CD4-positive, alpha-beta T cell treated with Interleukin-2 at 100 ng/mL for 4 hours (primary cell): Measurements from ENCODE around the gene SERTAD2.

Experiments used
- DNase-seq: peaks from one replicate; pipeline ENCODE4 v3.0.0-alpha.2; 2020; ENCODE audit warnings: low spot score

Gene SERTAD2, protein sequence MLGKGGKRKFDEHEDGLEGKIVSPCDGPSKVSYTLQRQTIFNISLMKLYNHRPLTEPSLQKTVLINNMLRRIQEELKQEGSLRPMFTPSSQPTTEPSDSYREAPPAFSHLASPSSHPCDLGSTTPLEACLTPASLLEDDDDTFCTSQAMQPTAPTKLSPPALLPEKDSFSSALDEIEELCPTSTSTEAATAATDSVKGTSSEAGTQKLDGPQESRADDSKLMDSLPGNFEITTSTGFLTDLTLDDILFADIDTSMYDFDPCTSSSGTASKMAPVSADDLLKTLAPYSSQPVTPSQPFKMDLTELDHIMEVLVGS

DNA sequence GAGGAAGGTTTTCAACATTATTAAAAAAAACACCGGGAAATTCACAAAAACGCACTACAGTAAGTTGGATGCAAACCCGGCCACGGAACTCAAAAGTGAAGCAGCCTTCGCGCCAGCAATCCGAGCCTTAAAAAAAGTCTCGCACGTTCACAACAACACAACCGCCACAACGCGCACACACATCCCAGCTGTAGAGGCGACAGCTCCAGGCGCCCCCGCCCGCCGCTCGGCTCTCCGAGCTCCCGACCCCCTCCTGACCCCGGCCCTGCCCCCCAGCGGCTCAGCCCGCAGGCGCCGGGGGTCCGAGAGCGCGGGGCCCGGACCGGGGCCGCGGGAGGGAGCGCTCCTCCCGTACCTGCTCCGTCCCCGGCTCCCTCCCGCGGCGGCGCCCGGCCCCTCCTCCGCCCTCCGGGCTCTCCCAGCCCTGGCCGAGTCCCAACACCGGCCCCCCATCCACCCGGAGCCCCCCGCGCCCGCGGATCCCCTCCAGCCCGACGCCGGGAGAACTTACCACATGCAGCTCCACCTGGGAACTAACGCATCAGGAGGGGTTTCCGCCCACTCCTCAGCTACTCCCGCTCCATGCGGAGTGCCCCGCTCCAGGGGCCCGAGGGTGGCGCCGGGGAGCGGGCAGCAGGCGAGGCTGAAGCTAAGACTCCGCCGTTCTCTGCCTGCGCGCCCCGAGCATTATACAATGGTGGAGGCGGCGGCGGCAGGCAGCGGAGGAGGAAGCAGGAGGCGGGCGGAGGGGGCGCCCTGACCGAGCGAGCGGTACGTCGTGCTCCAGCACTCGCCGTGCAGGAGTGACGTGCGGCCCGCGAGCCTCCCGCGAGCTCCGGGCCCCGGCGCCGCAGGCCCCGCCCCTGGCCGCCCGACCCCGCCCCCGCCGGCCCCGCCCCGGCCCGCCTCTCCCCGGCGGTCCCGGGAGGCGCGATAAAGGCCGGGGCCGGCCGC, at the start of gene SERTAD2:
Gene SERTAD2 (minus strand): TSS at position 805 of the 954 bp plus-strand sequence. CDS start 17,042 bp downstream, outside the sequence.
- DNase-seq, result peak; percentile 87

DNA sequence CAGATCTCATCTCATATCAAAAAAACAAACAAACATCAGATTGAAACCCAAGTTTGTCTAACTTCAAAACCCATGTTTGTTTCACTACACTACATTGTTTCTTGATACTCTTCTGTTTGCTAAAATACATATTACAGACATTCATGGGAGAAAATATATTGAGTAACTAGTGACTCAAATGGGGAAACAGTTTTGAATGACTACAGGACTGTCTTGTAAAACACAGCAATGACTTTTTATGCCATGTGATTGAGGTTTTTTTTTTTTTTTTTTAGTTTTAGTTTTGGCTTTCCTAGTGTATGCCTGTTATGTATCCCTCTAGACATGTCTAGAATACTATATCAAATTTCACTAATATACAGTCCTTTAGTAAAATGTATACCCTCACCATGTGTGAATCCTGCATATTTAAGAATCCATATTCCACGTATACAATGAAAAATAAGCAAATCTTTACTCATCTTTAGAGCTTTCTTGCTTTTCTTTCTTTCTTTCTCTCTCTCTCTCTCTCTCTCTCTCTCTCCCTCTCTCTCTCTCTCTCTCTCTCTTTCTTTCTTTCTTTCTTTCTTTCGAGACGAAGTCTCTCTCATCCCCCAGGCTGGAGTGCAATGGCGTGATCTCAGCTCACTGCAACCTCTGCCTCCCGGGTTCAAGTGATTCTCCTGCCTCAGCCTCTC, 46.6 kb upstream of the SERTAD2 start:
- DNase-seq, result no peak

DNA sequence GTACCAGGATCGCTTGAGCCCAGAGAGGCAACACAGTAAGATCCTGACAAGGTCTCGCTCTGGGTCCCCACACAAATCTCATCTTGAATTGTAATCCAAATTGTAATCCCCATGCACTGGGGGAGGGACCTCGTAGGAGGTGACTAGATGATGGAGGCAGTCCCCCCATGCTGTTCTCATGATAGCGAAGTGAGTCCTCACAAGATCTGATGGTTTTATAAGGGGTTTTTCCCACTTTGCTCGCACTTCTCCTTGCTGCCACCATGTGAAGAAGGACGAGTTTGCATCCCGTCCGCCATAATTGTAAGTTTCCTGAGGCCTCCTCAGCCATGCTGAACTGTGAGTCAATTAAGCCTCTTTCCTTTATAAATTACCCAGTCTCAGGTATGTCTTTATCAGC, 46.0 kb upstream of the SERTAD2 start:
- peak; percentile 35 for DNase-seq

DNA sequence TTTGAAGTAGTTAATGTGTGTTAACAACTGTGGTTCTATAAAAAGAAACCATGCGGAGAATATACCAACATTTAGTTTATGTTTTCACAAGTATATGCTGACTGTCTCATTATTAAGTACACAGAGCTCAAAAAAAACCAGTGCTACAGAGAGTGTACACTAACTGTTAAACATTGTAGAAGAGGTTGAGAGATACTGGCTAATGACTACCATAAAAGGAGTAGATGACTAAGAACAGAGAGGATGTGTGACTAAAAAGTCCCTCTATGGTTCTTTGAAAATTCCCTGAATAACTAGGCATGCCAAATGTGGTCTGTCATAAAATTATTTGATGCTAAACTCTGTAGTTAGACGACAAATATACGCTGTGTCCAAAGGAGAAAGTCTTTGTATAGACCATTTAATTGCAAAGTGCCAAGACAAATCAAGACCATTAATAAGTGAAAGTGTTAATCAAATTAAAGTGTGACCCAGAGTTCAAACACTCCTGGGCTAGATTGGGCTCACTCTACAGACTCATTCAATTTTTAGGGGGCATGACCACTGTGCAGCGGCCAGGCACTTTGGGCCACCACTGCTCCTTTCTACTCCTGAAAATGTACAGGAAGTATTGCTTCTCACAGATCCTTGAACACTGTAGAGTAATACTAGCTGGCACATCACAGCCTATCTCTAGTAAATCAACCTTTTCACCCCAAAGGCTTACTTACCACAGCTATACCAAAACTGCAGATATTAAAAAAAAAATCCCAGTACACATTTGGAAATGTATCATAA, 45.1 kb upstream of the SERTAD2 start:
- DNase-seq, result peak; percentile 59

DNA sequence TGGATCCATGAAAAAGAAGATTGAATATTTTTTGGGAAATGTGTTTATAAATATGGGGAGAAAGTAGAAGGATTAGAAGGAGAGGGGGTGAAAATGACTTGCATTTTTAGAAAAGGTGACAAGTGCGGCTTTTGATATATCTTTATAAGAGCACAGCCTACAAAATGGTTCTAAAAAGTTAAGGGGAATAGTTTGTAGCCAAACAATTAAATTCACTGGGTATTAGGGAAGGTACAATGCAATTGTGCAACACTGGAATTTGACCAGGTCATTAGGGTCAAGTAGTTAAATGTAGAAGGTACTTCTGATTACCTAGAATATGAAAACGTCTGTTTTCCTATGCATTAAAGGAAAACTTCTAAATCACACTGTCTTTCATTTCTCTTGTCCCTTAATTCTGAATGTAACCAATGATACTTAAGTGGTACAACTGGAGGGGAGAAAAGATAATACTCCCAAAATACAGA, 44.5 kb upstream of the SERTAD2 start:
- DNase-seq, result no peak

DNA sequence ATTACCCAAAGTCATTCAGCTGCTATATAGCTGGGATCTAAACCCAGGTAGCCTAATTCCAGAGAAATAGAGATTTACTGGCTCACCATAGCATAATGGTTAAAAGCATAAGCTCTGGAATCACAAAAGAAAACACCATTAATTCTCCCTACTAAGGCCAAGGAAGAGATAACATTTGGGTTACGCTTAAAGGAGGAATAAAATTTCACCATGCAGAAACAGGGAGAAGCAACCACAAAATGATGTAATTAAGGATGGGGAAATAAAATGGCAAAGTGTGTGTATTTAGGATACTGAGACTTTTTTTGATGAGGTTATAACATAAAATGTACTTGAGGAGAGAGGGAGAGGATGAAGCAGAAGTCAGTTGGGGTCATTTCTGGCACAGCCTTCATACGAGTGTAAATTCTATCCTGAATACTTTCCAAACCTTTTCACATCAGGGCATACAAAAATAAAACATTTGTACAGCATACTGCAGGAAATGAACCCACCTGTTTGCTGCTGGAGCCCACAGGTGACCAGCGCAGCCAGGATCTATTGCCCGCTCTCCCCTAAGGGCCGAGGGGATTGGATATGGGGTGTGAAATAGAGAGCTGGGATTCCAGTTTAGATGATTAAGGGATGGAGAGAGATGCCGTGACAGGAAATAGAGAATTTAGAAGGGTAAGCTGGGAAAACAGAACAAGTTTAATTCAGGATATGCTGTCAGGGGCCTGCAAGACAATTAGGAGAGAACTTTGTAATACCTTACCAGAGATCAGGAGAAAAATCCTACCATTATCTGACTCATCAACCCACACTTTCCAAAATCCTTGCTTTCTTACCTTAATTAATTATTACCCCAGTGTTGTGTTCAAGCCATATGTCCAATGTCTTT, 43.8 kb upstream of the SERTAD2 start:
- no peak for DNase-seq

DNA sequence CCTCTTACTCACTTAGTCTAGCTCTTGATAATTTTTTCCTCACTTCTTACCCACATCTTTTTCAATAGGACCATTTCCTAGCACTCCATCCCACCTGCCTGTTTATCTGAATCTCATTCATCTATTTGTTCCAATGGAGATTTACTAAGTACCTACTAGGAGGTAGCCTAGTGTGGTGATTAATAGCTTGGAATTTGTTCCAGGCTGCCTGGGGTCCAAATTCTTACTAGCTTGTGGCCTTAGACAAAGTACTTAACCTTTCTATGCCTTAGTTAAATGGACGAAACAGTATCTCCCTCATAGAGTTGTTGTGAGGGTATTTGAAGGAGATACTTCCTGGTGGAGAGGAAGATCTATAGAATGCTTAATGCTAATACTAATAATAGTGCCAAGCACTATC, 42.9 kb upstream of the SERTAD2 start:
- DNase-seq, result no peak

DNA sequence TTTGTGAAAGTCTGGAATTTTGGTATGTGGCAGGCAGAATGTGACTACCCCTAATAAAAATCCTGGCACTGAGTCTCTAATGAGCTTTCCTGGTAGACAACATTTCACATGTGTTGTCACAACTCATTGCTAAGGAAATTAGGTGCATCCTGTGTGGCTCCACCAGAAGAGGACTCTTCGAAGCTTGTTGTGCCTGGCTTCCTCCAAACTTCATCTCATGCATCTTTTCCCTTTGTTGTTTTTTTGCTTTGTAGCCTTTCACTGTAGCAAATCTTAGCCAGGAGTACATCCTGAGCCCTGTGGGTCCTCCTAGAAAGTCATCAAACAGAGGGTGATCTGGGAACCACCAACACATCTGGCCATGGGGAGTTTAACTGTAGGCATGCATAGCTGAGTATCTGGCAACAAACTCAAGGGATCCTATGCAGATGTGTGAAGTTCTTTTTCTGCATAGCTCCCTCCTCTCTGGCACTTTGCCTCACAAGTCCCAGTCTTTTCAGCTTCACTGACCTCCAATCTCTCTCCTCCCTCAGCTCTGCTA, 42.1 kb upstream of the SERTAD2 start:
- DNase-seq, result no peak

DNA sequence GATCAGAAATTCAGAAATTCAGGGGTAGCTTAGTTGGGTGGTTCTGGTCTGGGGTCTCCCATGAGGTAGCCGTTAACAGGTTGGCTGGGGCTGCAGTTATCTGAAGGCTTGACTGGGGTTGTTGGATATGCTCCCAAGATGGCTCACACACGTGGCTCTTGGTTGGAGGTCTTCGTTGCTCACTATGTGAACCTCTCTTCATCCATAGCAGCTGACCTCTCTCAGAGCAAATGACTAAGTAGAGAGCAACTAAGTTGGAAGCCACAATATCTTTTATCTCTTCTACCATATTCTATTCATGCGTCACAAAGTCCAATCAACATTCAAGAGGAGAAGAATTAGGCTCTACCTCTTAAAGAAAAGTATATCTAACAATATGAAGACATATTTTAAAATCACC, 38.7 kb upstream of the SERTAD2 start:
- DNase-seq, result no peak

DNA sequence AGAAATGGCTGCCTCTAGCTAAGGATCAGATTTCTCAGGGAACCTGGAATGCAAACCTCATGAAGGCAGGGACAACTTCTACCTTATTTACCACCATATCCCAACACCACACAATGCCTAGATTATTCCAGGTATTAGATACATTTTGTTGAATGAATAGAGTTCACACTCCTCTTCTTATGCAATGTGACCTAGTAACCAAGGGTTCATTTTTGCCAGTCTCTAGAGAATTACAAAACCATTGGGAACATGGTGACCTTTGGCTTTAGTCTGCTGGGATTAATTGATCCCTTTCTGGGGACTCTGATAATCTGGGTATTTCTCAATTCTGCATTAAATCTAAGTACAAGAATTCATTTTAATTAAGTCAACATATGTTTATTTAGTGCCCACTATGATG, 35.2 kb upstream of the SERTAD2 start:
- no peak for DNase-seq

DNA sequence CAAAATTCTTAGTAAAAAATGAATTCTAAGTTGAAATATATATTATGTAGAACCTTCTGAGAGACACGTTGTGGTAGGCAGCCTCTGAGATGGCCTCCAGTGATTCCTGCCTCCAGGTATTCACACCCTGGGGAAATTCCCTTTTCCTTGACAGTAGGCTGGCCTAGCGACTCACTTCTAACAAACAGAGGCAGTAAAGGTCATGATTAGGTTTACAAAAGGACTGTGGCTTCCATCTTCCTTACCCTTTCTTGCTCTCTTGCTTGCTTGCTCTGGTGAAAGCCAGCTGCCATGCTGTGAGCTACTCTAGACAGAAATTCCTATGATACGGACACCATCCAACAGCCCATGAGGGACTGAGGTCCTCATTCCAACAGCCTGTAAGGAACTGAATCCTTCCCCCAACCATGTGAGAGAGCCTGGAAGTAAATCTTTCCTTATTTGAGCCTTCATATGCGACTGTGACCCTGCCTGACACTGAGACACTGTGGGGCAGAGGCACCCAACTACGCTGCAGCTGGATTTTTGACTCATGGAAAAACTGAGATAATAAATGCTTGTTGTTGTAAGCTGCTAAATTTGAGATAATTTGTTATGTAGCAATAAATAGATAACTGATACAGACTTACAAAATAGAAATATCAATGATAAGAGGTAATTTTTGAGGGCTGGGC, 32.7 kb upstream of the SERTAD2 start:
- DNase-seq, result no peak

DNA sequence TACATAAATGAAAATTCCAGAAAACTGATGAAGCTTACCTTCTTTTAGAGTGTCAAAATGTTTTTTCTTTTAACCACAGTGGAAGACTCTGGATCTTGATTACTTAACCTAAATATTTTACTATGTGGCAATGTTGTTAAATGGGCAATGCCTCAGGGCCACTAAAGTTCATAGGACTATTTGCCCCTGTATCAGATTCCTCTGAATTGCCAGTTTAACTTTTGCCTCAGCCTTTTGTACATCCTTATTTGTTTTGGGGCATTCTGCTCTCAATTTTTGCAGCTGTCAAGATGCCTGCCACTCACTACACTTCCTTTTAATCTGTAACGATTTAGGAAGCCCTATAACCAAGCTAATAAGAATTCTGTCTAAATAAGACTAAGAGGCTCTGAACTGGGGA, 31.7 kb upstream of the SERTAD2 start:
- DNase-seq, result no peak

DNA sequence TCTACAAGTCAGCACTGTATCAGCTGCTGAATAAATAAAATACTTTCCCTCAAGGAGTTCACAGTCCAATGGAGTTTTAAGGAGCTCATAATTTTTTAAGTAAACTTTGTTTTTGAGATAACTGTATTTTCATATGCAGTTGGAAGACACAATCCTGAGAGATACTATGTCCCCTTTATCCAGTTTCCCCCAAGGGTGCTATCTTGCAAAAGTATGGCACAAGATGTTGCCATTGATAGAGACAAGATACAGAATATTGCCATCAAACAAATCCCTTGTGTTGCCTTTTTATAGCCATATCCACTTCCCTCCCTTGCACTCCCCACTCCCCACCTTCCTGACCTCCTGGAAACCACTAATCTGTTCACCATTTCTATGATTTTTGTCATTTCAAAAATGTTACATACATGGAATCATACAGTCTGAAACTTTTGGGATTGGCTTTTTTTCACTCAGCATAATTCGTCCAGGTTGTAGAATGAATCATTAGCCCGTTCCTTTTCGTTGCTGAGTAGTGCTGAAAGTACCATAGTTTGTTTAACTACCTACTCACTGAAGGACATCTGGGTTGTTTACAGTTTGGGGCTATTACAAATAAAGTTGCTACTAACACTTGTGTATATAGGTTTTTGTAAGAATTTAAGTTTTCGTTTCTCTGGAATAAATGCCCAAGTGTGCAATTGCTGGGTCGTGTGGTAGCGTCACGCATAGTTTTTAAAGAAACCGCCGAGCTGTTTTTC, 30.2 kb upstream of the SERTAD2 start:
- DNase-seq, result no peak

DNA sequence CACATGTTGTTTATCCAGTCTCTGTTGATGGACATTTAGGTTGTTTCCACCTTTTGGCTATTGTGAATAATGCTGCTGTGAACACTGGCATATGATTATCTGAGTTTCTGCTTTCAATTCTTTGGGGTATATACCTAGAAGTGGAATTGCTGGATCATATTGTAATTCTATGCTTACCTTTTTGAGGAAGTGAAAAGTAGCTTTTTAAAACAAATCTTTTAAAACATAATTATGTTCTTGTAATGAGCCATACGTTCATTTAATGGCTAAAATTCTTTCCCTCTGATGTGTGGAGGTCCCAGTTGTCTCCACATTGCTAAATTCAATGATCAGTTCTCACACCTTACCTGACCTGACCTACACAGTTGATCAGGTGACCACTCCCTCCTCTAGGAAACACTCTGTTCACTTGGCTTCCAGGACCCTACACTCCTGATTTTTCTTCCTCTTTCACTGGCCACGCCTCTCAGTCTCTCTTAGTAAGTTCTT, 27.8 kb upstream of the SERTAD2 start:
- no peak for DNase-seq

DNA sequence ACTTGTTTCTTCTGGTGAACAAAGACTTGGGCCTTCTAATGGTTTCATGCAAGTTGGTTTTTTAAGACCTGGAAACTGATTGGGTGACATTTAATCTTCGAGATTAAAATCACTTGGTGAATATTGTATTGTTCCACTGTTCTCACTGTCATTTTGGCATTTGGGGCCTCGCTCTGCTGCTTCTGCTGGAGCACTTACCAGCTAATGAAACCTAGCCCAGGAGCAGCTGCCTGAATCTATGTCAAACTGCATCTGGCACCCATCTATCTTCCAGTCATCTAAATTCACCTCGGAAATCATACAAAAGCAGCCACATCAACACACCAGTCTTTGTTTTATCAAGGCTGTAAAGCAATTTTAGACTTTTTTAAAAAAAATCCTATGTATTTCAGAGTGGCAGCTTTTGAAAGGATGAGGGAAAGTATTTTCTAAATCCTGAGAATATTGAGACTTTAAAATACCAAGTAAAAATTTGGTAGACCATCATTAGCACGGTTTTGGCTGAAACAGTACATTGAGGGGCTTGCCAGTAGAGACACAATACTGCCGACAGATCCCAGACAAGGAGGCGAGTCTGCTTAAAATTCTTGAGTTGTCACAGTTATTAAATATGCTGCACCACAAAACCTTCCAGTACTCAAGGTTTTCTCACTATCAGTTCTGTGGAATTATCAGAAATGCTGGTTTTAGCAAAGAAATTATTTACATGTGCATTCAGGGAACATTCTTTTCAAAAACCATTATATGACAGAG, 26.1 kb upstream of the SERTAD2 start:
- no peak for DNase-seq

DNA sequence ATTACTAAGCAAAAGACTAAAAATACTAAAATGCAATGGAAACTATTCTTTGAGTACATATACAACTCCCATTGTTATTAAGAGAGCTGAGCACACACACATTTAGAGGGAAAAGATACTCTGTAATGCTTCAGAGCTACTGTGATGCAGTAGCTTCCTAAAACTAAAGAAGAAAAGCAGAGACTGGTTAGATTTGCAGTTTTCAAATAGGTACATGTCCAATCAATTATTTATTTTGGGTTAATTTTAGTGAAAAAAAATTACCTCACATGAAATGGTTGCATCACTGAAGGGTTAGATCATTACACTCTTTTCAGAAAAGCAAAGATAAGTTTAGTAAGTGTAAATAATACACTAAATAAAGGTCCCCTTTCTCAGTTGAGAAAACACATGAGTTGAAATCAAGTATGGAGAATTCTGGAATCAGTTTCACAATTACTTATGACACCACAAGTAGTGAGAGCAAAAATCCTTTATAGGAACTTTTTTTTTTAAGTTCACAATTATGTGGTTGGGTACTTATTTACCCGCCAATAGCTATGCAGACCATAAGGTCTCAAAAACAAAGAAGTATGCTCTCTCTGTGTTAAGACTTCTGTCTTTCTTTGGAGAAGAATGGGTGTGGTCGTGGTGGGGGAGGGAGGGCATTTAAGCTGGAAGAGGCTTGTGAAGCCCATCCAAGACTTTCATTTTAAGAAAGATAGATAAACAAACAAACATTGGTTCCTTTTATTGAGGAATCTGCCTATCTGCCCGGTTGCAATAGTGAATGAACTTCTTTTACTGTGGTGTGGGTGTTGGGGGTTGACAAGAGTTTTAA, 25.3 kb upstream of the SERTAD2 start:
- no peak for DNase-seq

DNA sequence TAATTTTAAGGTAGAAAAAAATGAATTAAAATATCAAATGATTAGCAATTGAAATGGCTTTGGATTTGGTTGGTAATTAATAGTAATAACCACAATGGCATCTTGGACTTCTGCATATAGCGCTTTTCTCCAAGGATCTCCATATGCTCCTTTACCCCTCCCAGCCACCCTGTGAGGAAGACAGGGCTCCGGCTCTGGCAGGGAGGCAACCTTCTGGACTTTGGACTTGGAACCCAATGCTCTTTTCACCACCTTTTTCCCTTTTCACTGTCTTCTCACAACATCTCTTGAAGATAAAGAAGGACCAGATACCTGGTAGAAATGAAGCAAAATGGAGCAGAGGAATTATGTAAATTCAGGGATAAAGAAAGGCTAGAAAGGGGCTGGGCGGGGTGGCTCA, 23.8 kb upstream of the SERTAD2 start:
- no peak for DNase-seq
